Measurements from ENCODE around the gene BDNF.
"Not testable (repeated sequence)": the region's sequence is repeated elsewhere in the genome, so short reads cannot be mapped to it uniquely, and the experiment has no call there.

Gene BDNF

DNA sequence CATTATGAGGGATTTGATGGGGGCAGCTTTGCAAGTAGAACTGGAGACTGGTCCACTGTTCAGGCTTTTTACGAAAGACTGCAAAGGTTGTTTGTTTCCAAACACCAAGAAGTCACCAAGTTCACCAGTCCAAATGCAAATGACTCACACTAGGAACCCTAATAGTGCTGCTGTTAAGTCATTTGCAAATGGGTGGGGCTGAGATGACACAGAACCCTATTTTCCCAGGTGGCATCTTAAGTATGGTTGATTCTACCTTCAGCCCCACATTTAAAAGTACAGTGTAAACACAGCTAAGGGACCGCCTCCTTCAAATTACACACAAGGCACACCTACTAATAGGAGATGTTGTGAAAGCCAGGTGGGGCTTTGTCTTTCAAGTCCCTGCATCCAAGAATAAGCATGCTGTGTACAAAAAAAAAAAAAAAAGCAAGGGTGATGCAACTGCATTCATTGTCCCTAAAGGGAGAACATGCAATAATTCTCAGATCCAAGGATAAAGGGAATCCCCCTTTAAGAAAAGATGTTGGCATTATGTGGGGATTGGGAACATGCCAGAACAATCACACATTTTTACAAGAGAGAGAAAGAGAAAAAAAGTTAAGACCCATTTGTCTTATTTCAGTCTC, 27.3 kb downstream of the BDNF start:
- TF ChIP-seq GATA1 (IDR thresholded peaks at IDR 0.05; ENCODE audit: low read depth, low read length) = no peak
- TF ChIP-seq POLR2A (IDR thresholded peaks at IDR 0.05; ENCODE audit: low read length) = no peak
- no peak for DNase-seq

- DNase-seq = not testable (repeated sequence)
These were observed 34.6 kb downstream of the BDNF start for GRCh38 chr11:27665508-27666101.

GRCh38 chr11:27663326-27663725, 36.9 kb downstream of the BDNF start:
- no peak for TF ChIP-seq GATA1 (IDR thresholded peaks at IDR 0.05; ENCODE audit: low read depth, low read length)
- no peak for TF ChIP-seq POLR2A (IDR thresholded peaks at IDR 0.05; ENCODE audit: low read length)
- no peak for DNase-seq

- TF ChIP-seq POLR2A (IDR thresholded peaks at IDR 0.05; ENCODE audit: low read length) = no peak
- no peak for TF ChIP-seq GATA1 (IDR thresholded peaks at IDR 0.05; ENCODE audit: low read depth, low read length)
- DNase-seq = no peak
These were observed 40.1 kb downstream of the BDNF start for GRCh38 chr11:27660171-27660570.

GRCh38 chr11:27658535-27659236, 41.6 kb downstream of the BDNF start:
- no peak for TF ChIP-seq POLR2A (IDR thresholded peaks at IDR 0.05; ENCODE audit: low read length)
- no peak for TF ChIP-seq GATA1 (IDR thresholded peaks at IDR 0.05; ENCODE audit: low read depth, low read length)
- DNase-seq = no peak

GRCh38 chr11:27656806-27657483, 43.3 kb downstream of the BDNF start:
- DNase-seq = no peak
- TF ChIP-seq POLR2A (IDR thresholded peaks at IDR 0.05; ENCODE audit: low read length) = no peak
- TF ChIP-seq GATA1 (IDR thresholded peaks at IDR 0.05; ENCODE audit: low read depth, low read length) = no peak

DNA sequence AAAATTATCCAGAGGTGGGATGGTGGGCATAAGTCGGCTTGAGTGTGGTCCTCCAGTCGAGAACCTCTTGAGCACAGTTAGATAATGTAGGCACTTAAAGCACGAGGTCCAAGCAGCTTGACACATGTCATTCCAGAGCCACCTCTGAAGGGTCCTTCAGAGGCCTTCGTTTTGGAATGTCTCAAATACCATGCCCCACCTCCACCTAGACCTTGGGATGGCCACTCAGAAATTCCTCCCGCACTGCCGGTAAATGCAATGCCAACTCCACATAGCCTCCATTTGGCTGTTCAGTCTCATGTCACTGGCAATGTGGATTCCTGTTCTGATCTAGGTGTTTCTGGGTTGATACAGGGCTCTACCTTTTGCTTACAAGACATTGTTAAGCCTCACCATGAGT, 43.9 kb downstream of the BDNF start:
- TF ChIP-seq POLR2A (IDR thresholded peaks at IDR 0.05; ENCODE audit: low read length) (no peak), GATA1 (IDR thresholded peaks at IDR 0.05; ENCODE audit: low read depth, low read length) (no peak)
- no peak for DNase-seq

GRCh38 chr11:27653990-27654758, 46.1 kb downstream of the BDNF start:
- DNase-seq = no peak
- TF ChIP-seq POLR2A (IDR thresholded peaks at IDR 0.05; ENCODE audit: low read length) = no peak
- no peak for TF ChIP-seq GATA1 (IDR thresholded peaks at IDR 0.05; ENCODE audit: low read depth, low read length)

- no peak for DNase-seq
- TF ChIP-seq POLR2A (IDR thresholded peaks at IDR 0.05; ENCODE audit: low read length) (no peak), GATA1 (IDR thresholded peaks at IDR 0.05; ENCODE audit: low read depth, low read length) (no peak)
These were observed 48.5 kb downstream of the BDNF start for GRCh38 chr11:27651711-27652110.

GRCh38 chr11:27650988-27651387, 49.3 kb downstream of the BDNF start:
- no peak for TF ChIP-seq GATA1 (IDR thresholded peaks at IDR 0.05; ENCODE audit: low read depth, low read length)
- no peak for TF ChIP-seq POLR2A (IDR thresholded peaks at IDR 0.05; ENCODE audit: low read length)
- no peak for DNase-seq

DNA sequence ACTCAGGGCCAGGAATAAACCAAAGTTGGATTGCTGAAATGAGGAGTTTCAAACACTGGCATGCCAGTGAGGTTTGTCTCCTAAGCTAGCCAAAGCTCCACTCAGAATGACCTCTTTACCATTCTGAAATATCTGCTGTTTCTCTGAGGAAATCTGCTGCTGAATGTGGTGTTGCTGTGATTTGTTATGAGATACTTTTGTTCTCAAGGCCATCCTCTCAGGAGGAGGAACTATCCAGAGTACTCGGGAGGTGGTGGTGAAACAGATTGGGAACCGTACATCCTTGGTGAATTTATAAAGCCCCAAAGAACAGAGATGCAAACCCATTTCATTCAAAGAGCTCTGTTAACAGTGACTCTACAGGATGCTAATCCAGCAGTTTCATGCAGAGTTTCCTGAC, 50.5 kb downstream of the BDNF start:
- TF ChIP-seq POLR2A (IDR thresholded peaks at IDR 0.05; ENCODE audit: low read length) (no peak), GATA1 (IDR thresholded peaks at IDR 0.05; ENCODE audit: low read depth, low read length) (no peak)
- no peak for DNase-seq

DNA sequence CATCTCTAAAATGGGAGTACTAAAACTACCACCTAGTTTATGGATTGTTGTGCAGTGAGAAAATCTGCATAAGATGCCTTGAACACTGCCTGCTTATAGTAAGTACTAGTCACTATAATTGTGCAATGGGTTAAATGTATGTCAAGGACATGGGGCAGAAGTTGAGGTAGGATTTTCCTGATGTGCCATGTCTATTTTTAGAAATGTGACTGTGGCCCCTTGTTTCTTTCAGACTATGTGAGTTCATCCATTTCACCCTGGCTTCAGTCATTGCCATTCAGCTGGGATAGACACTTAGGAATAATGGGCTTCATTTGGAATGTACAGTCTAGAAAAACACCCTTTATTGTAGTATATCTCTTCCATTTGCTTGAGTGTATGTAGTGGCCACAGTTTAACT, 51.4 kb downstream of the BDNF start:
- no peak for DNase-seq
- TF ChIP-seq POLR2A (IDR thresholded peaks at IDR 0.05; ENCODE audit: low read length) = no peak
- no peak for TF ChIP-seq GATA1 (IDR thresholded peaks at IDR 0.05; ENCODE audit: low read depth, low read length)

DNA sequence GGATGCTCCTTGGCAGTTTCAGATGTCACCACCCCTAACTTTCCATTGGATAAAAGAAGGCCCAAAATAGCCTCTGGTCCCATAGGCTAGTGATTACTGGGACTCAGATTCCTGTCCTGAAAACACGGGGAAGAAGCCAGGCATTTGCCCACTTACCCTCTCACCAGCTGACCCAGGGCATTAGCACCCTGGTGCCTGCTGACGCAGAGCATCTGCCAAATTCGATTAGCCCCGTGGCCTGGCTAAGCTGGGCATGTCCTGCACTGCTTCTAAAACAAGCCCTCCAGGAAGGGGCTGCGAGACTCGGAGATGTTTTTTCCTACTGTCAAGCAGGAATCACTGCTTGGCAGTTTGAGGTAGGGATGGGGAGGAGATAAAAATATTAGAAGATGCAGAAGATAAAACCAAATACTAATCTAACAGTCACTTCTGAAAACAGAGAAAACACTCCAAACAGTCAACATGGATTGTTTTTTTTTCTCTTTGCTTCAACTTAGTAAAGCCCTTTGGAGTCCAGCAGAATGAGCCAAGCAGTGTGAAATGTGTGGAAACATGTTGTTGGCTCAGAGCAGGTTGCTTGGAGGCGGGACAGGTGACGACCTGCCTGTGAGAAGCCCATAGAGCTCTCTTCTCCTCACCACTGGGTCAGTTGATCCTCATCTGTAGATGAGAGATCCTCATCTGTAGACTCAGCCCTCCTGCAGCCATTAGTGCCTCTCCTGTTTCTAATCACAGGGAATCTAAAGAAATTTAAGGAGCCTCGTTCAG, 54.0 kb downstream of the BDNF start:
- no peak for DNase-seq
- TF ChIP-seq POLR2A (IDR thresholded peaks at IDR 0.05; ENCODE audit: low read length) (no peak), GATA1 (IDR thresholded peaks at IDR 0.05; ENCODE audit: low read depth, low read length) (no peak)

All from erythroblast (primary cell).